Measurements from ENCODE around the gene CLCN5. TPM values are rescaled to one million over a fixed set of nuclear protein-coding genes. Genes with fewer than 3 reads are reported as not detected.
A peak's percentile ranks its signal among the peaks of the same experiment; 100 is the strongest.

Gene CLCN5
- total and polyA plus RNA-seq, 2 experiments from 2014 or later: 3.7 to 13.6 TPM

GRCh38 chrX:50114113-50114512 is 191.7 kb downstream of the CLCN5 start:
- no peaks in the 10 kb centered on the region; the same call in 2 of the 3 replicates for H3K36me3 Mint-ChIP-seq (ENCODE audit: low read depth)
- peak overlapping the region; percentile 1; the same call in 1 of the 2 replicates for H3K4me2 ChIP-seq

More at GRCh38 chrX:50114113-50114512, 191.7 kb downstream of the CLCN5 start:
- ATAC-seq (peak; percentile 85), DNase-seq (ENCODE audit: low spot score) (peak; percentile 40)
- Mint-ChIP-seq H3K27me3 (ENCODE audit: insufficient read depth, low read depth, poor library complexity) (peaks cover 4% of the 10 kb centered on the region), H3K4me1 (peaks cover 38% of the 10 kb centered on the region), H3K4me3 (peak overlapping the region; percentile 18; the same call in 1 of the 3 replicates), H3K9me3 (no peaks in the 10 kb centered on the region; the same call in 1 of the 3 replicates), H3K27ac (peak overlapping the region; percentile 27; the same call in 1 of the 2 replicates)
- no peak overlapping the region for H2AFZ ChIP-seq
- H3K36me3 ChIP-seq (ENCODE audit: insufficient read depth): no peaks in the 10 kb centered on the region
- no peaks in the 10 kb centered on the region for H3K27me3 ChIP-seq (ENCODE audit: insufficient read depth)
- peak overlapping the region; percentile 72 for H3K27ac ChIP-seq (ENCODE audit: low read depth)
- H3K4me1 ChIP-seq (ENCODE audit: insufficient read depth): peaks cover 34% of the 10 kb centered on the region
- no peak overlapping the region for H3K4me3 ChIP-seq
- TF ChIP-seq STAT1 (IDR thresholded peaks at IDR 0.05; ENCODE audit: unreplicated experiment) (no peak), ZNF331 (CRISPR knock-in tag; IDR thresholded peaks at IDR 0.05; ENCODE audit: low read depth) (no peak), NANOG (IDR thresholded peaks at IDR 0.05; ENCODE audit: borderline replicate concordance) (no peak), ZNF462 (CRISPR knock-in tag; IDR thresholded peaks at IDR 0.05) (no peak), CREB1 (CRISPR knock-in tag; IDR thresholded peaks at IDR 0.05; ENCODE audit: low read depth) (no peak), EZH2 (IDR thresholded peaks at IDR 0.05; ENCODE audit: low read depth, unreplicated experiment) (no peak), ETS1 (IDR thresholded peaks at IDR 0.05) (no peak), CTCF (conservative IDR thresholded peaks at IDR 0.05; ENCODE audit: low read depth in 2 of 2) (no peak), JUNB (IDR thresholded peaks at IDR 0.05; ENCODE audit: unreplicated experiment) (no peak), EZH2phosphoT487 (IDR thresholded peaks at IDR 0.05; ENCODE audit: unreplicated experiment) (no peak), POLR2AphosphoS5 (IDR thresholded peaks at IDR 0.05; ENCODE audit: low read depth) (no peak), ZNF114 (CRISPR knock-in tag; IDR thresholded peaks at IDR 0.05) (no peak), REST (IDR thresholded peaks at IDR 0.05; ENCODE audit: unreplicated experiment) (no peak)
- H3K9me2 ChIP-seq (ENCODE audit: insufficient read depth): no peaks in the 10 kb centered on the region; the same call in 1 of the 2 replicates
- no peaks in the 10 kb centered on the region for H3K79me2 ChIP-seq (replicated peaks; ENCODE audit: insufficient read depth)
- H3F3A ChIP-seq (replicated peaks; ENCODE audit: low read depth): no peaks in the 10 kb centered on the region
- no peaks in the 10 kb centered on the region for H4K20me1 ChIP-seq (replicated peaks; ENCODE audit: insufficient read depth)
